GM10248 (cell line): ENCODE measurements around the gene SPOCK3.
"Not testable (repeated sequence)": the region's sequence is repeated elsewhere in the genome, so short reads cannot be mapped to it uniquely, and the experiment has no call there.

ENCODE experiments used
- CTCF ChIA-PET: fragments of 300-600 bp; sonication (Branson Sonifier 250); formaldehyde crosslinking; extraction: SDS; loops from one replicate; lab custom pipeline; 2021; ENCODE audit warnings: antibody characterized with exemption; lab: Yijun Ruan, JAX
- POLR2A ChIA-PET: fragments of 350-650 bp; sonication (Branson Sonifier 250); formaldehyde crosslinking; extraction: SDS; loops from one replicate; lab custom pipeline; 2020; ENCODE audit warnings: antibody characterized with exemption; lab: Yijun Ruan, JAX
- DNase-seq: peaks from one replicate; pipeline ENCODE4 v3.0.0; 2012; ENCODE audit errors: extremely low spot score
- CTCF ChIP-seq: IDR thresholded peaks from 2 replicates; pipeline ENCODE4 v1.5.1; 2012; ENCODE audit warnings: mild to moderate bottlenecking, low read depth; ENCODE audit errors: extremely low read depth, missing control alignments, control extremely low read depth

SPOCK3 gene

DNA sequence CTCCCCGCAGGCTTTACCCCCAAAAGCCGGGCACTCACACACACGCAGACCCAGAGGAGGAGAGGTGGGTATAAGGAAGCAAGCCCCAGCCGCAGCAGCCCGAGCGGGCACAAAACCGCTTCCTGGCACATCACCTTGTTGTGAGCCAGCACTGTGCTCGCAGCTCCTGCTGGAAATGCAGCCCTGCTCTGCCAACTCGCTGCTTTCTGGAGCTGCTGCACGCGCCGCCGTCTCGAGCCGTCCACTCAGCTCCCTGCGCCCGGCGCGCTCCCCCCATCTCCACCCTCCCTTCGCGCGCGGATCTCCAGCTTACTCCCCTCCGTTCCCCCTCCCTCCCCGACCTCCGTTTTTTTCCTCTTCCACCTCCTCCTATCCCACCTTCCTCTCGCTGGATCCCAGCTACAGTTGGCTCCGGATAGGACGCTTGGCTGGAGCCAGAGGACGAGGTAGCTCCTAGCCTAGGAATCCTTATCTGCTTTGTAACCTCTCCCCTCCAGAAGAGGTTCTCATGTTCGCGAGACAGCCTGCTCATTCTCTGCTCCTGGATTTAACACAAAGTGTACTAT, at the start of gene SPOCK3:
TSS of gene SPOCK3 (minus strand) at position 179 of the 566 bp plus-strand sequence.
- no peak for TF ChIP-seq CTCF
- ChIA-PET CTCF (interaction anchor here (0.8 to 1.1 kb wide), 3 partner anchors 19 to 36 kb away, joined by 3 to 4 read pairs (median 3); no protein-coding TSS in a partner anchor), POLR2A (no interaction called here)
- peak; percentile 11 for DNase-seq

GRCh38 chr4:167282171-167282864, 48.0 kb upstream of the SPOCK3 start:
- POLR2A ChIA-PET, result no interaction called here
- no peak for TF ChIP-seq CTCF
- CTCF ChIA-PET, result no interaction called here
- DNase-seq, result no peak

DNA sequence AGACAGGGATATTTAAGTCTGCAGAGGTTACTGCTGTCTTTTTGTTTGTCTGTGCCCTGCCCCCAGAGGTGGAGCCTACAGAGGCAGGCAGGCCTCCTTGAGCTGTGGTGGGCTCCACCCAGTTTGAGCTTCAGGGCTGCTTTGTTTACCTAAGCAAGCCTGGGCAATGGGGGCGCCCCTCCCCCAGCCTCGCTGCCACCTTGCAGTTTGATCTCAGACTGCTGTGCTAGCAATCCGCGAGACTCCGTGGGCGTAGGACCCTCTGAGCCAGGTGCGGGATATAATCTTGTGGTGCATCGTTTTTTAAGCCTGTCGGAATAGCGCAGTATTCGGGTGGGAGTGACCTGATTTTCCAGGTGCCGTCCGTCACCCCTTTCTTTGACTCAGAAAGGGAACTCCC, 47.3 kb upstream of the SPOCK3 start:
- CTCF ChIA-PET, DNase-seq, POLR2A ChIA-PET: not testable (repeated sequence)

GRCh38 chr4:167274351-167274750, 40.1 kb upstream of the SPOCK3 start:
- TF ChIP-seq CTCF, result no peak
- POLR2A ChIA-PET, result no interaction called here
- CTCF ChIA-PET, result interaction anchor here (1.4 kb wide), 1 partner anchor 15 kb away, joined by 4 read pairs; no protein-coding TSS in a partner anchor
- DNase-seq, result no peak

DNA sequence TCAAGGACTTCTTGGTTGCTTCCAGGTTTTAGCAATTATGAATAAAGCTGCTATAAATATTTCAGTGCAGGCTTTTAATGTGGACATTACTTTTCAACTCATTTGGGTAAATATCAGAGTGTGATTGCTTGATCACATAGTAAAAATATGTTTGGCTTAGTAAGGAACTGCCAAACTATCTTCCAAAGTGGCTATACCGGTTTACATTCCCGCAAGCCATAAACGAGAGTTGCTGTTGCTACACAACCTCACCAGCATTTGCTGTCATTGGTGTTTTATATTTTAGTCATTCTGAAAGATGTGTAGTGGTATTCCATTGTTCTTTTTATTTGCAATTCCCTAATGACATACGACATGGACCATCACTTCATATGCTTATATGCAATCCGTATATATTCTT, 30.9 kb upstream of the SPOCK3 start:
- ChIA-PET CTCF (no interaction called here), POLR2A (no interaction called here)
- TF ChIP-seq CTCF, result no peak
- no peak for DNase-seq

DNA sequence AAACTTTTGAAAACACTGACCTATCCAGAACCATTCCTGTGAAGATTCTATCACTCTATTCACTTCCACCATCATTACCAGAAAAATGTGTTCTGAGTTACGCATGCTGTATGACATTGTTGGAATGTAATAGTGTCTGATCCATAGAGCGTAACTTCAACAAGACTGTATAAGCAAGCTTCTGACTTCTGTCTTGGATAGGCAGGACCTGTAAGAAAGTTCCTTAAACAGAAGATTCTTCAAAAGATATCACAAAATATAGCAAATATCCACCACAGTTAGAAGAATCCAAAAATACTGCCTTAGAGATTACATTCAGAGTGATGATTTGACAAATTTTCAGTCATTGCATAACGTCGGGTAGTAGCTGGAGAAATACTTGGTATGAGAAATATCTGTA, 14.0 kb upstream of the SPOCK3 start:
- POLR2A ChIA-PET, result no interaction called here
- DNase-seq, result no peak
- CTCF ChIA-PET, result no interaction called here
- no peak for TF ChIP-seq CTCF

- TF ChIP-seq CTCF, result no peak
- CTCF ChIA-PET, result no interaction called here
- no peak for DNase-seq
- POLR2A ChIA-PET, result no interaction called here
Measured at GRCh38 chr4:167239627-167240026, 5.3 kb upstream of the SPOCK3 start.
